ENCODE data around the gene TNFRSF1B.

The TNFRSF1B gene

GRCh38 chr1:12142141-12142823 is 24.5 kb upstream of the TNFRSF1B start:
- no peak for DNase-seq

GRCh38 chr1:12142891-12143630 is 23.7 kb upstream of the TNFRSF1B start:
- DNase-seq: no peak

GRCh38 chr1:12143631-12144155 is 23.1 kb upstream of the TNFRSF1B start:
- DNase-seq: no peak

- DNase-seq: no peak
Observed at GRCh38 chr1:12144236-12144635, 22.6 kb upstream of the TNFRSF1B start.

- DNase-seq: no peak
Observed at GRCh38 chr1:12144969-12145368, 21.8 kb upstream of the TNFRSF1B start.

- DNase-seq: no peak
Observed at GRCh38 chr1:12145616-12146342, 21.0 kb upstream of the TNFRSF1B start.

GRCh38 chr1:12146343-12147112 is 20.3 kb upstream of the TNFRSF1B start:
- no peak for DNase-seq

GRCh38 chr1:12147201-12147701 is 19.5 kb upstream of the TNFRSF1B start:
- DNase-seq: no peak

- DNase-seq: no peak
Observed at GRCh38 chr1:12148160-12148957, 18.4 kb upstream of the TNFRSF1B start.

GRCh38 chr1:12148958-12149790 is 17.6 kb upstream of the TNFRSF1B start:
- DNase-seq: no peak

- DNase-seq: no peak
Observed at GRCh38 chr1:12149791-12150175, 17.0 kb upstream of the TNFRSF1B start.

GRCh38 chr1:12150456-12151200 is 16.2 kb upstream of the TNFRSF1B start:
- no peak for DNase-seq

- DNase-seq: no peak
Observed at GRCh38 chr1:12151465-12151864, 15.3 kb upstream of the TNFRSF1B start.

- DNase-seq: no peak
Observed at GRCh38 chr1:12152113-12152891, 14.5 kb upstream of the TNFRSF1B start.

- no peak for DNase-seq
Observed at GRCh38 chr1:12153181-12153785, 13.5 kb upstream of the TNFRSF1B start.

- no peak for DNase-seq
Observed at GRCh38 chr1:12155328-12155727, 11.5 kb upstream of the TNFRSF1B start.

GRCh38 chr1:12157366-12158231 is 9.2 kb upstream of the TNFRSF1B start:
- no peak for DNase-seq
